SKM-1 treated with dmso at 0.1 percent for 144 hours (cell line): ENCODE data around the gene CAMK1D.
A peak's percentile ranks its signal among the peaks of the same experiment; 100 is the strongest.
"Not testable (repeated sequence)": the region's sequence is repeated elsewhere in the genome, so short reads cannot be mapped to it uniquely, and the experiment has no call there.

ENCODE experiments used
- DNase-seq: peaks from one replicate; lab custom pipeline; 2025; ENCODE audit not compliant: unreplicated experiment; lab: John Stamatoyannopoulos, UW

Gene CAMK1D

GRCh38 chr10:12741360-12741804, 392.0 kb downstream of the CAMK1D start:
- no peak for DNase-seq

- peak; percentile 72 for DNase-seq
Observed at GRCh38 chr10:12742771-12743170, 393.4 kb downstream of the CAMK1D start.

GRCh38 chr10:12743466-12743865, 394.1 kb downstream of the CAMK1D start:
- DNase-seq: not testable (repeated sequence)

GRCh38 chr10:12743941-12744340, 394.6 kb downstream of the CAMK1D start:
- DNase-seq: no peak

GRCh38 chr10:12748186-12748585, 398.8 kb downstream of the CAMK1D start:
- no peak for DNase-seq

- DNase-seq: no peak
Observed at GRCh38 chr10:12749760-12750478, 400.6 kb downstream of the CAMK1D start.

GRCh38 chr10:12750526-12751201, 401.3 kb downstream of the CAMK1D start:
- DNase-seq: no peak

GRCh38 chr10:12755075-12755474, 405.7 kb downstream of the CAMK1D start:
- no peak for DNase-seq

- no peak for DNase-seq
Observed at GRCh38 chr10:12757351-12757750, 408.0 kb downstream of the CAMK1D start.

GRCh38 chr10:12758271-12758670, 408.9 kb downstream of the CAMK1D start:
- no peak for DNase-seq

GRCh38 chr10:12766223-12766622, 416.9 kb downstream of the CAMK1D start:
- no peak for DNase-seq

GRCh38 chr10:12768156-12769100, 419.1 kb downstream of the CAMK1D start:
- DNase-seq: no peak

- DNase-seq: no peak
Observed at GRCh38 chr10:12769323-12770044, 420.1 kb downstream of the CAMK1D start.

GRCh38 chr10:12771981-12772760, 422.8 kb downstream of the CAMK1D start:
- DNase-seq: no peak

GRCh38 chr10:12772797-12773587, 423.6 kb downstream of the CAMK1D start:
- DNase-seq: no peak

GRCh38 chr10:12774204-12774894, 425.0 kb downstream of the CAMK1D start:
- DNase-seq: no peak

- DNase-seq: no peak
Observed at GRCh38 chr10:12777840-12778585, 428.7 kb downstream of the CAMK1D start.
